HG02884 (cell line): Measurements from ENCODE around the gene GAP43.
"Not testable (repeated sequence)": the region's sequence is repeated elsewhere in the genome, so short reads cannot be mapped to it uniquely, and the experiment has no call there.

Experiments
- ATAC-seq: cut with Tn5 transposase; IDR thresholded peaks from one replicate; pipeline ENCODE4 v1.9.1; 2021; ENCODE audit warnings: mild to moderate bottlenecking, moderate library complexity; ENCODE audit not compliant: unreplicated experiment

Gene GAP43

DNA sequence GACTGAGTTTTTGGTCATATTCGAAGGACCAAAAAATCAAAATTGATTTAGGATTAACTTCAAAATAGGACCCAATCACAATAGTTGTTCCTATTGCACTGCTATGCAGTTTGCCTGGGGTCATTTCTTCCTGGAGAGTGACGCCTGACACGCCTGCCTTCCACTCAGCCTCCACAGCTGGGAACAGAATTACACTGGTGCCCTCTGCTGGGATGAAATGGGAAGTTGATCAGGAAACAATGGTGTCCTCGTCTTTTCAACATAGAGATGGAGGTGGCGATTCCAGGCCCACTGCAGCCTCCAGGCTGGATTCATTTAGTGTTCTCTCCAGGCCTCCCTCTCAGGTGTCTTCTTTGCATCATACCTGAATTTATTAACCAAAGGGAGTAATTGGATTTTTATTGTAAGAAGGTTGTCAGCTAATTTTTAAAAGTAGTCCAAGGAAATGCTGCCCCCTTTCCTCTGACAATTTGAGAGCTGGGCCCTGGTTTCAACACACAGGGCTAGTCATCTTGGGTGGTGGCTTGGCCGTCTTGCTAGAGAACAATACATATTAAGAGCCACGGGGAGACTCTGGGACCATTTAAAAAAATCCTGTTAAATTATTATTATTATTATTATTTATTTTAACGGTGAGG lies 69.7 kb downstream of the GAP43 start:
- peak; percentile 98 for ATAC-seq

- ATAC-seq = no peak
These were observed 70.6 kb downstream of the GAP43 start for GRCh38 chr3:115693868-115694267.

GRCh38 chr3:115695090-115695489 lies 71.8 kb downstream of the GAP43 start:
- no peak for ATAC-seq

DNA sequence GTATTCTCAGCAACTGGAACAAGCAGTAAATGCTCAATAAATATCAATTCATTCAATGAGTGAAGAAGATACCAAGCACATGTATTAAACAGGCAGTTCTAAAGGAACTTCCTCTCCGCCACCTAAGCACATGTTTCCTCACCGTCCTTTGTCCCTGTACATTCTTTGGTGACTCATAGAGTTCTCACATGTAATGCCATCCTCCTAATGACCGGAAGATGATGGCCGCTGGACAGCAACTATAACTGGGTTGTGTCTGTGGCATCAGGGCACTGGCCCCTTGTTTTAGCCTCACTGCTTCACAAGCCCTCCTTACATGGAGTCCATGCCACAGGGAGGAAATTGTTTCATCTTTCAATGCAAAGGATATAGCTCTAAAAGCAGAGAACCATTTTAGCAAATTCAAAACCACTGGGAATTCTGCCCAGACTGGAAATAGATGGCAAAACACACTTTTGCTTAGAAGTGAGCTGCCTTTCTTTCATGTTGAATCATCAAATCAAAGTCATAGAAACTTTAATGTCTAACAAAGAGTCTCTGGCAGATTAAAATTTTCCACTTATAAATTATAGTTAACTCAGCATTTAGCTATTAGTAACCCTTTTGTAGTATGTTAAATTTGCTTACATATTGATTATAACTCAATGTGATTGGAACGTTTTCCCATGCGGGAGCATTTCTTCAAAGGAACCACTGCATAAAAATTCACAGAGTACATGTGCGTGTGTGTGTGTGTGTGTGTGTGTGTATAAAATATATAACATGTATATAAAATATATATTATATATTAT lies 74.1 kb downstream of the GAP43 start:
- no peak for ATAC-seq

DNA sequence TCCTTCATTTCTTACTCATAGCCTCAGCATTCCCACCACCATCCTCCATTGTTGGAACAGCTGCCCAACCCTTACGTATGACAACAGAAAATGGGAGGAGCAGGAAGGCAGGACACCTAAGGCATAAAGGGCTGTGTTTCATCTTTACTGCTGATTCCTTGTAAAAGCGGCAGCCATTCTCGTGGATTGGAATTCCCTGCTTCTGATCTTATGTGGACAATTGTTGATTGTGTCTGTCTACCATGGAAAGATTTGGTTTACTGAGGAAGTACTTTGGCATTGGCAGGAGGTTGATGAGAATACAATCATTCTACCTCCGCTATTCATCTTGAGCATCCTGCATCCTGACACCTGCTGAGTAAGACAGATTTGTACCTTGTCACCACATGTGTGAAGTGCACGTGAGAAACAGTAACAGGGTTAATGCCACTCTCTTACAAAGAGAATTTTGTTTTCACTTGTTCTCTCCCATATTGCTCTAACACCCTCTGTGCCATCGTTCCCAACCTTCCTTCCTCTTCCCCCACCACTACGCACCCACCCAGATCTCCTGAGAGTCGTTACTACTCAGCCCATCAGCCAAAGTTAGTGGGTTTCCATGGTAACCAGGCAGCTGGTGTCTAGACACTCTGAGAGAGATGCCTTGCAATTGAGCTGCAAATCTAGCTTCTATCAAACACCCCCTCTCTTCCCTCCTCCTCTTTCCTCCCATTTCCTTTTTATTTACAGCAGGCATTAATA lies 75.7 kb downstream of the GAP43 start:
- no peak for ATAC-seq

DNA sequence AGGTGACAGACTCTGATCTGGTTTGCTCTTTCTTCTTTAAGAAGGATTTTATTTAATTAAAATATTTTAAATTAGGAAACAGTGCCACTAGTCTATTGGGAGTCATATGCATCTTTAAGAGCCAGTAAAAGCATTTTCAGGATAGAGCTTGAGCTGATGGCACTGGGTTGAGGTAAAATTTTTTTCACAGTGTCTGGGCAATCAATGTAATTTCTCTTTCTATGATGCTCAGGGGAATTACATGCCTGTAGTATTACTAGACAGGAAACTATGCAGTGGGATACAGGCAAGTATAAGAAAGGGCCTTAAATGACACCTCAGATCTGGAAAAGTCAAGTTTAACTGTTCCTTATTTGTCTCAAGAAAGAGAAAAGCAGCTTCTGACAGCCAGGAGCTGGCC lies 76.4 kb downstream of the GAP43 start:
- ATAC-seq = no peak

GRCh38 chr3:115702598-115702997 lies 79.3 kb downstream of the GAP43 start:
- ATAC-seq = no peak

DNA sequence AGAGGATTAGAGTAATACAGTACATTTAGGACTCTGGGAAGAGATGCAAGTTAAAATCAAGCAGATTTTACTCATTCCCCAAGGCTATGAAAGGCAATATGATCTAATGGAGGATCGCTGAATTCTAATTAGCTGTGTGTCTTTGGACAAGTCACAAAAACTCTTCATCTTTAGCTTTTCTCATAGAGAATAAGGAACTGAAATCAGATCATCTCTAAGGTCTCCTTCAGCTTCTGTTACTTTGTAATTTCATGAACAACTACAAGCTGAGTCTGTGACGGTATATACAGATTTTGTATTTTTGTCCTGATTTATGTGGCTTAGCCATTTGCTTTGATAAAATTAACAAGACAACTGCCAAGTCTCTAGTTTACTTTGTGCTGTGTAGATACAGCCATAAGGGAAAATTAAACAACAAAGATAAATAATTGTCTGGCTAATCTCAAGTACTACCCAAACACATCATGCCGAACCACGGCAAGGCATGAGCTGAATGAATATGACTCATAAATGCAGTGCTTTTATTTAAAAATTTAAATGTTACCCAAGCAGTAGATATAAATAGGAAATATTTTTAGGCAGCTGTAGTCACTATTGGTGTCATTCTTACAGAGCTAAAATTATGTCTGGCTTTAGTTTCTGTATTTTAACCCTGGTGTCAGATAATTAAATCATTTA lies 81.5 kb downstream of the GAP43 start:
- ATAC-seq = peak; percentile 76

GRCh38 chr3:115706311-115706829 lies 83.1 kb downstream of the GAP43 start:
- no peak for ATAC-seq

- ATAC-seq = no peak
These were observed 85.2 kb downstream of the GAP43 start for GRCh38 chr3:115708540-115708939.

GRCh38 chr3:115709093-115709492 lies 85.8 kb downstream of the GAP43 start:
- ATAC-seq = no peak

GRCh38 chr3:115709931-115710330 lies 86.6 kb downstream of the GAP43 start:
- no peak for ATAC-seq

GRCh38 chr3:115710799-115711198 lies 87.5 kb downstream of the GAP43 start:
- no peak for ATAC-seq

DNA sequence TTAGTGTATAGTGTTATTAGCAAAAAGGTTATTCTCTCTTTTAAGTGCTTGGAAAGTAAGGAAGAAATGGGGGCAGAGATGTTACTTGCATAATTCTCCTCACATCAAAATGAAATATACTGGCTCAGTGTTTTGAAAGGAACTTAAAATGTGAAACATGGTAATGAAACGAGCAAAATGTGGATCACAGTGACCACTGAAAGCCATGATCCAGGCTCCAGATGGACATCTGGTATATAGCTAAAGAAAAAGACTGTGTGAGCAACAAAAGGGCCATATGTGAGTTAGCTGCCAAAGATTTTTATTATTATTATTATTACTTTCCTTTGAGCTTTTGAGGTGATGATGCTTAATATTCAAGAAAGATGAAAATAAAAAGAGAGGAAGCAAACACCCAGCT lies 89.6 kb downstream of the GAP43 start:
- ATAC-seq = no peak

- ATAC-seq = no peak
These were observed 90.0 kb downstream of the GAP43 start for GRCh38 chr3:115713284-115713683.

GRCh38 chr3:115715241-115715745 lies 92.0 kb downstream of the GAP43 start:
- no peak for ATAC-seq

DNA sequence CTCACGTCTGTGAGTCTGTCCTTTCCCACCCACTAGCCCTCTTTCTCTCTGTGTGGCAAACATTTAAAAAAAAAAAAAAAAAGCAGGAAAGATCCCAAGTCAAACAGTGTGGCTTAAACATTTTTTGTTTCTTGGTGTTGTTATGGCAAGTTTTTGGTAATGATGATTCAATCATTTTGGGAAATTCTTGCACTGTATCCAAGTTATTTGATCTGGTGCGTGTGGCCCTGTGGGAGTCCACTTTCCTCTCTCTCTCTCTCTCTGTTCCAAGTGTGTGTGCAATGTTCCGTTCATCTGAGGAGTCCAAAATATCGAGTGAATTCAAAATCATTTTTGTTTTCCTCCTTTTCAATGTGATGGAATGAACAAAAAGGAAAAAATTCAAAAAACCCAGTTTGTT lies 97.7 kb downstream of the GAP43 start:
- no peak for ATAC-seq

DNA sequence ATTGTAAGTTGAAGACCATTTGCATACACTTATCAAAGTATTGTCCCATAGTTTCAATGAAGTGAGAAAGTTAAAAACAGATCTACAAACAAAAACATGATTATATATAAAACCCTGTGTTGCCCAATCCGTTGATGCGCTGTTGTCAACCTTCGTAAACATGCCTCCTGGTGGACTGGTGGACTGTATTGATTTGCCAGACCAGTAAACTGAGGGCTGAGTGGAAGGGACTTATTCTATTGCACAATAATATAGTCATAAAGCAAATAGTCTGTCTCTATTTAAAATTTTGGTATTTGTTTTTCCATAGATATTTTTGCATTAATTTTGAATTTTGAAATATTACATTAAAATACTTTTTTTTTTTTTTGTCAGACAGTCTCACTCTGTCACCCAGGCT lies 102.5 kb downstream of the GAP43 start:
- ATAC-seq = no peak

DNA sequence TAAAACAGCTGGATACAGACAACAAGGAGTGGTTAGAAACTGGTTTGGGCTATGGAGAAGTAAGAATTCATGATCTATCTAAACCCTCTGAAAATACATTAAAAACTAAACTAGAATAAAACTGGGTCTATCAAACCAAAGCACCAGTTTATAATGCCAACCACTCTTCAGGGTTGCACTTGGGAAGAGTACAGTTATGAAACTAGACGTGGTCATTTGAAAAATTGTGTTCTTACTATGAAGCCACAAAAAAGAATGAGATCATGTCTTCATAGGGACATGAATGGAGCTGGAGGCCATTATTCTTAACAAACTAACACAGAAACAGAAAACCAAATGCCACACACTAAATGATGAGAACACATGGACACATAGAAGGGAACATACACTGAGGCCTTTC lies 103.8 kb downstream of the GAP43 start:
- ATAC-seq = no peak

GRCh38 chr3:115728013-115728412 lies 104.7 kb downstream of the GAP43 start:
- ATAC-seq = no peak

GRCh38 chr3:115736341-115736740 lies 113.0 kb downstream of the GAP43 start:
- not testable (repeated sequence) for ATAC-seq
